Stimulated activated CD4-positive, alpha-beta T cell treated with anti-CD3 and anti-CD28 coated beads, Interleukin-15, amount 100 ng/mL, for 24 hours (primary cell): ENCODE results near the gene RANBP17.

ENCODE experiments used
- DNase-seq: peaks from one replicate; pipeline ENCODE4 v3.0.0-alpha.2; 2020

Gene RANBP17

GRCh38 chr5:171306781-171307591 is 445.2 kb downstream of the RANBP17 start:
- no peak for DNase-seq

GRCh38 chr5:171307789-171308452 is 446.1 kb downstream of the RANBP17 start:
- DNase-seq: no peak

- no peak for DNase-seq
Measured at GRCh38 chr5:171308453-171309275, 446.8 kb downstream of the RANBP17 start, which contains the start of gene TLX3. Gene TLX3, plus strand, starts transcription at chr5:171309248. Its CDS starts 118 bp downstream, at chr5:171309366.

GRCh38 chr5:171309276-171310211 is 447.7 kb downstream of the RANBP17 start:
- DNase-seq: no peak

DNA sequence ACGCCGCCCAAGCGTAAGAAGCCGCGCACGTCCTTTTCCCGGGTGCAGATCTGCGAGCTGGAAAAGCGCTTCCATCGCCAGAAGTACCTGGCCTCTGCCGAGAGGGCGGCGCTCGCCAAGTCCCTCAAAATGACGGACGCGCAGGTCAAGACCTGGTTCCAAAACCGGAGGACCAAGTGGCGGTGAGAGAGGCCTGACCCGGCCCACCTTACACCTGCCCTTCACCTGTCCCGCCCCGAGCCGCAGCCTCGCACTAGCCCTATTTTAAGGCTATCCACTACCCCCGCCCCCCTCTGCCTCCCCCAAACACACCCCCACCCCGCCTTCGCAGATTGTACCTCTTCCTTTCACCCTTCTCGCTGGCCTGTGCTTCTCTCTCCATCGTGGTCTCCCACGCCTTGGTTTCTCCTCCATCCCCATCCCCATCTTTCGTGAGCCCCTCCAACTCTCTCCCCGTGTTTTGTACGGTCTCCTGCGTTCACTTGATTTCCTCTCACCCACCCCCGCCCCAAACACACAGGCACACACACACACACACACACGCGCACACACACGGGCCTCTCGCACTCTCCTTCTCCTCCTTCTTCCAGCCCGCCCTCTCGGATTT is 448.5 kb downstream of the RANBP17 start:
- peak; percentile 56 for DNase-seq

- DNase-seq: no peak
Measured at GRCh38 chr5:171310819-171311321, 449.1 kb downstream of the RANBP17 start.

GRCh38 chr5:171311322-171312077 is 449.7 kb downstream of the RANBP17 start:
- no peak for DNase-seq

DNA sequence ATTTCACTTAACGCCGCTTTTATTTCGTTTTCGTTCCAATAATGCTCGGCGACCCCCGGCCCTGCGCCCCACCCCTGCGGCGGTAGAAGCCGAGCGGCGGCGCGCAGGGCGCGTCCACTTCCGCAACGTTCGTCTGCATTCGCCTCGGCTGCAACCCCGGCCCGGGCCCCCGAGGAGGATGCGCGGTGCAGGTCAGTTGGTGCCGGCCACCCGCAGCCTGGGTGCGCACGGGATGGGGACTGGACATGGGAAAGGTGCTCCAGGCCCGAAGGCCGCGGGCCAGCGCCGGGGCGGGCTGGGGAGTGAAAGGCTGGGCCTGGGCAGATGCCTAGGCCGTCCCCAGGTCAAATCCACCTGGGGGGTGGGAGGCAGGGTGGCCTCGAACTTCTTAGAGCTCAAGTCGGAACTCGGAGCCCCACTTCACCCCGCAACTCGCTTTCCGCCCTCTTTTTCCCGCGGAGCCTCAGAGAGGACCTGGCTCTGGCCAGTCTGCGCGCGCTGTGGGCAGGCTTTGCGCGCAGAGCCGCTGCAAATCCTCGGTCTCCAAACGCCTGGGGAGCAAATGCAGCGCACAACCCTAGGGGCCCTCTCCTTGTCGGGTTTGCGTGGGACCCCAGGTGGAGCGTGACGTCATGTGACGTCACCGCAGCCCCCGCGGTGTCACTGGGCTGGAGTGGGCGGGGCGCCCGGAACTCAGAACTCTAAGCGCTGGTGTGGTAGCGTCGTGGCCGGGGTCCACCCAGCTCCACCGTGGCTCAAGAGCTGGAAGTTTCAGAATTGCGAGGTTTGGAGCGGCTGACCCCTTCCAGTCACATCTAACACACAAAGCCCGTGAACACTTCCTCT is 450.5 kb downstream of the RANBP17 start:
- DNase-seq: no peak

GRCh38 chr5:171313481-171314206 is 451.8 kb downstream of the RANBP17 start:
- no peak for DNase-seq

- no peak for DNase-seq
Measured at GRCh38 chr5:171314728-171315385, 453.0 kb downstream of the RANBP17 start.

- DNase-seq: no peak
Measured at GRCh38 chr5:171315386-171315891, 453.6 kb downstream of the RANBP17 start.

DNA sequence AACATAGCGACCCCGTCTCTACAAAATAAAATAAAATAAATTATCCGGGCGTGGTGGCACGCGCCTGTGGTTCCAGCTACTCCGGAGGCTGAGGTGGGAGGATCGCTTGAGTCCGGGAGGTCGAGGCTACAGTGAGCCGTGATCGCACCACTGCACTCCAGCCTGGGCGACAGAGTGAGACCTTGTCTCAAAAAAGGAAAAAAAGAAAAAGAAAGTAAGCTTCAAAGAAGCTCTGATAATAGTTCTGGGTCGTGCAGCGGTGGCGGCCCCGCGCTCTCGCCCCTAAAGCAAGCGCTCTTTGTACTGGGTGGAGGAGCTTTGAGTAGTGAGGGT is 454.1 kb downstream of the RANBP17 start:
- DNase-seq: no peak

GRCh38 chr5:171316258-171317121 is 454.7 kb downstream of the RANBP17 start:
- no peak for DNase-seq

DNA sequence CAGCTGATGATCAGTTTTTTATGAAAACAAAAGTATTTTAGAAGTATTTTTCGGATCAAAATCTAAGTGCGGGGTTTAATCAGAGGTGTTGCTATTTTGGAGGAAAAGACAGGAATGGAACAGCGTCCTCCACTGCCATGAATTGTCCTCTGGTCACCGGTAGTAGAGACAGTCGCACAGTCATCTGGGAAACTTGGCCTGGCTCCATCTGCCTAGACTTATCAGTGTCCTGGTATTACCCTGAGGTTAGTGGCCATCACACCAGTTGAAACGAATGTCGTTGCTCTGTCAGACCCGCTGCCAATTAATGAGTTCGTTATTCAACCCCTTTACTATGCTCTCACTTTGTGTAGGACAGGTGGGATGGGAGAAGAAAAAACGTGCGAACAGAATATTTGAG is 455.4 kb downstream of the RANBP17 start:
- DNase-seq: no peak

DNA sequence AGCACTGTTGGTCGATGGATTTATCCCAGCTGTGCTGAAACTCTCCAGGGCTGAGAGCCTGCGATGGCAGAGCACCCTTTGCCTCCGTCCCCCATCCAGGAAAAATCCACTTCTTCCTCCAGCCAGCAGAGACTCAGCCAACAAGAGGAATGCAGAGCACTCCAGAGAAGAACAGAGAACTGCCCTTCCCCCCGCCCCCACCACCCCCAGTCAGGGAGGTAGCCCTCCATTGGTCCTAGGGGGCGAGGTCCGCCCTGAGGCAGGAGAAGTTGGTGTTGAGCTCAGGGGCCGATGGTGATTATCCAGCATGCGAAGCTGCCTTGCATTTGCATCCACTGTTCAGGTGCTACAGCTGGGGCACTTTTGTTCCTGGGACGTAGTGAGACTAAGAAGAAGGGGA is 456.2 kb downstream of the RANBP17 start:
- no peak for DNase-seq

DNA sequence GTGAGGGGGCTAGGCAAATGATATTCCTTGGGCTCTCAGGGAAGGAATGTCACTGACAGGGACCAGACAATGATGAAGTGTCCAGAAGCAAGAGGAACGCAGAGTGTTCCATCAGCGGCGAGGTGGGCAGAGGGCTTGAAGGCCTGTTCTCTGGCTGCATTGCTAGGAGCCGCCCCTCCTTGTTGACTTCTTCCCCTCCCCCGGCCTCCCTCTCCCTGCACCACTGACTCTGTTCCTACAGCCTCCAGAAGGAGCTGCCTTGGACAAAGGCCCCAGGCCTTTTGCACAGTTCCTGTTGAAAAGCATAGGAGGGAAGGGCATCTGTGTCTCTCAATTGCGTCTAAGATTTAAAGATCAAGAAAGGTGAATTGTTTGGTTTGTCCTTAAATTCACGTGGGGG is 459.6 kb downstream of the RANBP17 start:
- DNase-seq: no peak

DNA sequence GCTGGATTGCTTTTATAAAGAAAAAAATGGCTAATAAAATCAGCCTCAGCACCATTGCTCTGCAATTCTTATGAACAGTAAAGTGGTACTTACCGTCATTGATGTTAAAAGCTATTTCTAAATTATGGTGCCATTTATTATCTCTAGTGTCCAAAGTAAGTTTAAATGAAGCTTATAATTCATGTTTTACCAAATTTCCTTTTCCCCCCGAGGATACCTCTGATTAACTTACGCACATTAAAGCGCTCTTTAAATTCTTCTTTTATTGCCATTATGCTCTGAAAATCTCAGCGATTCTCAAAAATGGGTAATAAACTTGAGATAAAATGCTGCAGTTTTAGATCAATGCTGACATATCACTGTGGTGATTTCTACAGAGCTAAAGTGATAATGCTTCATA is 460.7 kb downstream of the RANBP17 start:
- no peak for DNase-seq
